HG02943 (cell line): ENCODE measurements around the gene DHRS1.

Experiments used
- ATAC-seq: cut with Tn5 transposase; IDR thresholded peaks from one replicate; pipeline ENCODE4 v1.9.1; 2021; ENCODE audit warnings: mild to moderate bottlenecking, low read depth, moderate library complexity; ENCODE audit not compliant: unreplicated experiment

The DHRS1 gene

DNA sequence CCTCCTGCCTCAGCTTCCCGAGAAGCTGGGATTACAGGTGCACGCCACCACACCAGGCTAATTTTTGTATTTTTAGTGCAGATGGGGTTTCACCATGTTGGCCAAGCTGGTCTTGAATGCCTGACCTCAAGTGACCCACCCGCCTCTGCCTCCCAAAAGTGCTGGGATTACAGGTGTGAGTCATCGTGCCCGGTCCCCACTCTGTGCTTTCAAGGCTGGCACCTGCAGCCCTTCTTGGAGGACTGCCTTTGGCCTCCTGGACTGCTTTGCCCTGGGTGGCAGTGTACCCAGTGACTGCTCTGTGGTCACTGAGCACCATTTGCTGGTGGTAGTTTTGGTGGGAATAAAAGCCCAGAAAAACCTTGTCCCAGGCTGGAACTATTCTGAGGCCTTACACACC lies 12.6 kb downstream of the DHRS1 start:
- no peak for ATAC-seq

DNA sequence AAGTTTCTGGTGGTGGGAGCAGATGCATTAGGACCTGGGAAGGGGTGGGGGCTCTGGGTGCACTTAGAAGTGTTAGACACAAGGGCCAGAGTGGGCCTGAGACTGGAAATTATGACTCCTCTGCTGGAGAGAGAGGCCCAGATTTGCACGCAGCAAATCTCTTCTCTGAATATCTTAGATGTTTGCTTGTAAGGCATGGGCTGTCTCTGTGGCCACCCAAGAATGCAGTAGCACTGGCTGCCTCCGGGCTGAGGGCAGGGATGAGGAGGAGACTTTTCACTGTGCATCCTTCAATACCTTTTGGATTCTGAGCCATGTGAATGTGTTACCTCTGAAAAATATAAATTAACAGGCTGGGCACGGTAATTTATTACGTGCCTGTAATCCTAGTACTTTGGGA lies 14.2 kb downstream of the DHRS1 start:
- no peak for ATAC-seq

DNA sequence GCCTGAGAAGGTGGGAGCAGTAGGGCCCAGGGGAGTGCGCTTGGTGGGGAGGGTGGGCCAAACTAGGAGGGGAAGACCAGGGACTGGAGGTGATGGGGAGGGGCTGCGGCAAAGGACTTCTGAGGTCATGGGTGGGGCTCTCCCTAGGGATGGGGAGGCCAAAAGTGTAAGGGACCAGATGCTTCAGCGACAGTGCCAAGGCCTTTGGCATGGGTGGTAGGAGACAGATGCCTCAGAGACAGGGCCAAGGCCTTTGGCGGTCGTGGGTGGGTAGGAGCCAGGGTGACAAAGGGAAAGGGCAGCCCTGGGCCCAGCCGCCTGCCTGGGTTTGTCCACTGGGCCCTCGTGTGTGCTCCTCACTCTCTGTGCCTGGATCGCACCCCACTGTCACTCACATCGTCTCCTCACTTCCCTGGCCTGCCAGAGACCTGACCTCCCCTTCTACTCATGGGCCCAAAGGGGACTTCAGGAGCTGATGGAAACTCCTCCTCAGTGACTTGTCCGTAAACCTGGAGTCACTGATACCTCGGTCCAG lies 15.0 kb downstream of the DHRS1 start:
- no peak for ATAC-seq

DNA sequence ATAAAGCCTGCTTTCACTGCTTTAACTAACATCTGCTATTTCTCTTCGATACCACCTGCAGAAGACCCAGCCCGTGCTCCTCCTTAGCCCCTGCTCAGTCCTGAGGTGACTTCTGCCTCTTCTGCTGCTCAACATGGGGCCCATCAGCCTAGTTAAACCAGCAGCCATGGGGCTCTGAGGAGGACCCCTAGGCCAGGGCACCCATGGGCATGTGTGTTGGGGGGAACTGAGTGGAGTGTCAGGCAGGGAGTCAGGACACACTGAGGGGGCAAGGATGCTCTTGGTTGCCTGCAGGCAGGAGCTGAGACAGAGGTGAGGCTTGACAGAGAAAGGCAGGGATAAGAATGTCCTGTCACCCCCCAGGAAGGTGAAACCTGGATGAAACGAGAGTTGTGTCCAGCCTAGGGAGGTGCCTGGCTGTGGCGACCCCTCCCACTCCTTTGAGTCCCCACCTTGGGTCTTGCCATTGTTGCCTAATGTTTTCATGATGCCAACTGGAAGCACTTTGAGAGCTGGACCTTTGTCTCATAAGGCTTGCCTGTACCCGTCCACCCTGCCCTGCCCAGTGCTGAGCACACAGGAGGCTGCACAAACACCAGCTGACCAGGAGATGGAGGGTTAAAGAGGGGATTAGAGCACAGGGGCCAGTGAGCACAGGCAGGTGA lies 15.7 kb downstream of the DHRS1 start:
- no peak for ATAC-seq

DNA sequence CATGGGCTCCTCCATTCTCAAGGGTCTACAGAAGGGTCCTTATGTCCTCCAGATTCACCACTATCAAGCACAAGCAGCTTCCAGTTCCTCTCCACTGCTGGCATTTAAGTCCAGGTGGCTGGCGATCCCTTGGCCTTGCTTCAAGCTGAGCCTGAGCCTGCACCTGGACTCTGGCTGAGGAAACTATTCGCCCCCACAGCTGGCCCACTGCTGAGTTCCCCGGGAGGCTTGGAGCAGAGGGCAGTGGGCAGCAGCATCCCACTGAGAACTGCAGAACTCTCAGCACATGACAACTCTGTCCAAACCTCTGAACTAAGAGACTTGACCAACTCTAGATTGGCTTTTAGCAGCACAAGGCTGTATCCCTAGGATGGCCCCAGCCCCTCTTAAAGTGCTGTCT lies 16.8 kb downstream of the DHRS1 start:
- ATAC-seq = no peak

DNA sequence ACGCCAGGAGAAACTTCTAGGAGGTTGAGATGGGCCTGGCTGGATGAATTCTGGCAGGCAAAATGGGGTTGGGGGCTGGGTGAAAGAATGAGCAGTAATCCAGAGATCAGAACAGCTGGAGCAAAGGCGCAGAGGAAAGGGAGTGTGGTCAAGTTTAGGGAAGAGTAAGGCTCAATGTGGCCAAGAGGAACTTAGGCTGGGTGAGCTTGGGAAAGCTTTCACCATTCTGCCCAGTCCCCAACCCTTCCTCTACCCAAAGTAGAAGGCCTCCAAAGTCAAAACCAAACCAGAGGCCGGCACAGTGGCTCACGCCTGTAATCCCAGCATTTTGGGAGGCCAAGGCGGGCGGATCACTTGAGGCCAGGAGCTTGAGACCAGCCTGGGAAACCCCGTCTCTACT lies 17.9 kb downstream of the DHRS1 start:
- no peak for ATAC-seq

DNA sequence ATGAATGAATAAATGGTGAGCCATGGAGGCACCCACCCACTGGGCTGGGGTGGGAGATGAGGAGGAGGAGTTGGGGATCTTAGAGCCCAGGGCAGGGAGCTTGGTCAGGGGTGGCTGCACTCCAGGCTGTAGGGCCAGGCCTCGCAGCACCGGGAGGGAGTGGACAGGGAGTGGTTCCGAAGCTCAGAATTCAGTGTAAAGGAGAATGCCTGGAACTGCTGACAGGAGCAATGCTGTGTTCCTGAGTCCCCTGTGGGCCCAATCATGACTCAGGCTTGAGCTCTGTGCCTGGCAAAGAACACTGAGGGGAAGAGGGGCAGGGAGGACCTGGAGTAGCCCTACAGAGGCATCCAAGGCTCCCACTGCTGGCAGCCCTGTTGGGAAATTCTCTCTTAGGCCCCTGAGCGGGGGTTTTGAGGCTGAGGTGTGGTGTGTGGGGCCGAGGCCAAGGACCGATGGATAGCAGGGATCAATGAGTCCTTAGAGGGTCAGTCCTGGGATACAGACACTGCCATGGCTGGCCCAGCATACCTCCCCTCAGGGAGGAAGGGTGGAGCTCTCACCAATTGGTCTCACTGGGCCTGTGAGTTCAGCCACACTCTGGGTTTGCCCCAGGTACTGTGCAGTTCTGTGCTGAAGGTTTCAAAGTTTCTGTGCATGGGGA lies 18.7 kb downstream of the DHRS1 start:
- no peak for ATAC-seq

DNA sequence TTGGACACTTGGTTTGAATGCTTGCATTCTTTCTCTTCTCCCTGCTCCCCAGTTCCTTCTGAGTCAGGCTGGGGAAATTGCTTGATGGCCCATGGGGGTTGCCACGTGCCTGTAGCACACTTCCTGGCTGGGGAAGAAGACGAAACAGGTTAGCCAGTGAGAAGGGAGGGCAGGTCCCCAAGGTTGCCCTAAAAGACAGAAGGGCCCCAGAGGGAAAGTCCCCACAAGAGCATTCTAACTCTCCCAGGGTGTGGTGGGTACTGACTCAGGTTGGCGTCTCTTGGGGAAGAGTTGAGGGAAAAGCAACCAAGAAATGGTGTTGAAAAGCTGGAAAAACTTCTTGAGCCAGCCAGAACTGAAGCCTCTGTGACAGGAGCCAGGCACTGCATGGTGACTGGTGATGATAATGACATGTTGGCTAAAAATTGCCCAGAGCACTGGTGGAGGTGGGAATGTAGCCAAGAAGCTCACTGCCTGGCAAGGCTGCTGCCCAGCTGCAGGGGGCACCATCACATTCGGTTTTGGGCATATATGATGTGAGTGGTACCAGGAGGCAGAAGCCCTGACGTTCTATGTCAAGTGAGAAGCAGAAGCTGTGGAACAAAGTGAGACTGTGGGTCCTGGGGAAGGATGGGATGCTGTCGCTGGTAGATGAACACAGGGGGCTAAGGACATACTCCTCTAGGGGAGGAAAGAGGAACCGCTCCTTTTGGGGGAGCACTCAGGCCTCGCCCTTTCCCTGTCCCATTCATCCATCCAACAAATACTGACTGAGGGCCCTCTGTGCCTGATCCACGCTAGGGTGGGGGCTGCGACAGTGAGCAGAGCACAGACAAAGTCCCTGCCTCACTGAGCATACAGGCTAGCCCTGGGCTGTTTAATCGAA lies 20.0 kb downstream of the DHRS1 start:
- no peak for ATAC-seq

DNA sequence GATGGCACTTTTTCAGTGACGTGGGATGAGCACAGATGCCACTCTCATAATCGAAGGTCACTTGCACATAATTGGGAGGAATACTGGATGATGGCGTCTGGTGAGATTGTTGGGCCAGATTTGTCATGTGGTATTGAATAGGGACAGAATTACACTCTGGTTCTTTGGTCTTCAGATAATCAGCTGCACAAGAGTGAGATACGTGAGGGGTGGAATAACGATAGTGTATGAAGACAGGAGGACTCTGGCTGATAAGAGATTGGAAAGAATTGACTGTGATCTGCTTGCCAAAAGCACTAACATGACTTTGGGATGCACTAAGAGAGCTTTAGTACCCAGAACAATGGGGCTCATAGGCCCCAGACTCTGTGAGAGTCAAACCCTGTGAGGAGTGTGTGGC lies 21.2 kb downstream of the DHRS1 start:
- no peak for ATAC-seq

DNA sequence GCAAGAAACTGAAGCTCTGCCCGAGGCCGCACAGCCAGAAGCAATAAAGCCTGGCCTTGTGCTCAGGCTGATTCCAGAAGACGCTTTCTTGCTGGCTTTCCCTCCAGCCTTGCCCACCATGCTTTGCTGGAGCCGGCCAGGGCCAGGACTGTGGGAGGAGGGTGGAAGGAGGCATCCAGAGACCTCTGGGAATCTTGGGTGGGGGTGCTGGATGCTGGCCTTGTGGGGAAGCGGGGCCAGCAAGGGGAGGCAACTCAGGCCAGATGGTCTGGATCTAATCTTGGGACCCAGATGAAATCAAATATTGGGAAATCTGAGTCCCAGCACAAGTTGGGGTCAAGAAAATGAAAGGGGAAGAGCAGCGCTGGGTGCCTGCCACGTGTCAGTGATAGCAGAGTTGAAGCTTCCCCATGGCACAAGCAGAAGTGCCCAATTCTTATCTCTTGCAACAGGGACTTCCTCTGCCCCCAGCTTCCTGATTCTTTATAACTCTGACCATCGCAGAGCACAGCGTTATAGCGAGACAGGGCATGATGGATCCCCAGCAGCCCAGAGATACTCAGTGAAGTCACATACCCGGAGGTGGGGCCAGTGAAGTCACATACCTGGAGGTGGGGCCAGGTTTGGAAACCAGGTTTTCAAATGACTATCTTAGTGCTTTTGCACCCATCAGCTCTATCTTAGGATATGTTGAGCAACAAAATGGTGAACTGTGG lies 21.8 kb downstream of the DHRS1 start:
- ATAC-seq = no peak

DNA sequence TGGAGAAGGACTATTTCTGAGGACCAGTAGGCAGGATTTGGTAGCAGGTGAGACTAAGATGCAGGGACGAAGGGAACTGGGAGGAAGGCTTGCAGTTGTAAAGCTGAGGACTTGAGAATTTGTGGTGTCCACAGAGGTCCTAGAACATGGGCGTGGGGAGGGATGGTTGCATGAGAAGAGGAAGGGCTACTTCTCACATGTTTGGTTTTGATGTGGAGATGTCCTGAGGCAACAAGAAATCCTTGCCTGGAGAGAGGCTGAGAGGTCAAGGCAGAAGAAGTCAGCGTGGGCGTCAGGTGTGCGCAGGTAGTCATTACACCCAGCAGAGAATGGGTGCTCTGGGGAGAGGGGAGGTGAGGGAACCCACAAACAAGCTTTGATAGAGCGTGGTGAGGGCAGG lies 22.5 kb downstream of the DHRS1 start:
- ATAC-seq = no peak

DNA sequence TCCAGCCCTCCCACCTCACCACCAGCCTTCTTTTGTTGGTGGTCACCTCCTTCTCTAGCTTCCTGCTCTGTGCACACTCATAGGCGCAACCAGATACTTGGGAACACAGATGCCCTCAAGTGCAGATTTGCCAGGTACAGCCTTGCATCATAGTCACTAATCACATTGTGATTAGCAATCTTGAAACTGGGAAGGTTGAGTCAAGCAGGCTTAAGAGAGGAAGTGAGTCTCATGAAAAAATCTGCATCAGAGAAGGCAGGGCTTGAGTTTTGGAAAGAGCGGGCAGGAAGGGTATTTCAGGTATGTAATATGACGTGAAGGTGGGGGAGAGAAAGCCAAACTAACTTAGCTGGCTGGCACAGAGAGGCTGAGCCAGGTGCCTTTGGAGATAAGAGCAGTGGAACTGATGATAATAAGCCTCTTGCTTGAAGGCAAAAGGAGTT lies 25.5 kb downstream of the DHRS1 start:
- no peak for ATAC-seq

DNA sequence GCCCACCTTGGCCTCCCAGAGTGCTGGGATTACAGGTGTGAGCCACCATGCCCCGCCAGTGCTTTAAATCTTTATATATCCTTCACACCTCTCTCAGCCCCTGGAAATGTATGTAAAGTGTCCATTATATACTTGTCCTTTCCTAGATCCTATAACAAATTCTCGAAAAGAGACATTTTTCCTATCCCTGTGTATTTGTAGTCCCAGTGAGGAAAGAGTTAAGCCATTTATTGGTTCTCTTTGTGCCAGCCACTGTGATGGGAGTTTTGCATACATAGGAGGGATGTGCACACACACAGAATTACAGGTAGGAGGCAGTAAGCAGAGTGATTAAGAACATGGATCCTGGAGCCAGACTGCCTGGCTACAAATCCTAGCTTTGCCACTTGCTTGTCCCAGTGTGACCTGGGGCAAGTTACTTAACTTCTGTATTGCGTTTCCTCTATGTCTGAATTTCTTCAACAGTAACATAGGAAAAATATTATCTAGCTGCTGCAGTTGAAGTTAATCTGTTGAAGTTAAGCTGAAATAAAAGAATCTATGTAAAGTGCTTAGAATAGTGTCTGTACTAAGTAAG lies 26.1 kb downstream of the DHRS1 start:
- ATAC-seq = no peak

DNA sequence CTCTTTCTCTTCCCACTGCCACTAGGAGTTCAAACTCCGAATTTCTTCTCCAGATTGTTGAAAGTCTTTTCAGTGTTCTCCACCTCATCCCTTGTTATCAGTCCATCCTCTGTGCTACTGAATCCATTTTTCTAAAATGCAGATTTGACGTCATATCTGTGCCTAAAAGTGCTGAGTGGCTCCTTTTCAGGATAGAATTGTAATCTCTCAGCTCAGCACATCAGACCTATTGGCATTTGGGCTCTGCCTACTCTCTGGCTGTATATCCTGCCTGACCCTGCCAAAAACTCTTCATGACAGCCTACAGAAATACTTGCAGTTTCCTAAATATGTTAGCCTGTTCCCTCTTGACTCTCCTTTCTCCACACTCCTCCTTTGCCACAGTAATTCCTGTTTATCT lies 27.1 kb downstream of the DHRS1 start:
- ATAC-seq = no peak

DNA sequence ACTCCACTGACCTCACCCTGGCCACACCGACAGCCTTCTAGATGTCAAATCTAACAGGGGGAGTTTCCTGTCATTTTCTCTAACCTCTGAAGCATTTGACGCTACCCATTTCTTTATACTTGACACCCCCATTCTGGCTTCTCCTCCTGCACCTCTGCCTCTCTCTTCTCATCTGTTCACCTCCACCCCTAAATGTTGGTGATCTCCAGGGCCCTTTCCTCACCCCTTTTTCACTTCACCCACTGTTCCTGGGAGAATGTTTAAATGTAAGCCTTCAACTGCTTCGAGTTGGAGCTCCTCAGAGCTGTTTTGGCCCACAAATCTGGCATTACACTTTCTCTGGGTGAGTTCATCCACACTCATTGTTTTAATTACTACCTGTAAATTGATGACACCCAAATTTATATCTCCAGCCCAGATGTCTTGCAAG lies 27.7 kb downstream of the DHRS1 start:
- ATAC-seq = no peak

DNA sequence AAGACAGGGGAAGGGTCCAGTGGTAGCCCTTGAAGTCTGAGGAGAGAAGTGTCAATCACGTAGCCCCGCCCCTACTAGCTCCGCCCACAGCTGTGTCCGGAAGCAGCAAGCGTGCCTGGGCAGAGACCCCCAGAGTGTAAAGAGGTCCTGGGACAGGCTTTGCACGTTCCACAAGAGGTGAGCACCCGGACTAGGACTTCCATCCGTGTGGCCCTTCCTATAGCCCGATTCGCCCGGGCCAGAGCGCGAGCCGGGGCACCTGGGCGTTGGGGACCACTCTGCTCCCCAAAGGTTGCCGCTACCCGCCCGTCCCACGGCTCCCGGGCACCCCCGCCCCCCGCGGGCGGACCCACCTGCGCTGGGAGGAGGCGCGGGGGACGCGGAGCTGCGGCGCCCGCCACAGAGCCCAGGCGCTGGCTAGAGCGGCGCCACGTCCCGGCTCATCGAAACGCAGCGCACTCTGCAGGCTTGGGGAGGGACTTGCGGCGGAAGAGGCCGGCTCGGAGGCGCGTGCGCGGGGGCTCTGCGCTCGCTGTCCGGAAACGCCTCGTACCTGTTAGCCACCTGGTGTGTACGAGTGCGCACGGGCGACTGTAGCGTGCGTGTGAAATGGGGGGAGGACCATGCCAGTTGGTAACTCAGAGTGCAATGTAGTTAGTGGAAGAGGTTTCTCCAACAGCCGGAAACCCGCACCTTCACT lies 28.3 kb downstream of the DHRS1 start, which contains the start of gene RABGGTA:
TSS of gene RABGGTA (minus strand) at position 464 of the 700 bp plus-strand sequence. CDS start 482 bp downstream, outside the sequence.
- ATAC-seq = peak; percentile 75

DNA sequence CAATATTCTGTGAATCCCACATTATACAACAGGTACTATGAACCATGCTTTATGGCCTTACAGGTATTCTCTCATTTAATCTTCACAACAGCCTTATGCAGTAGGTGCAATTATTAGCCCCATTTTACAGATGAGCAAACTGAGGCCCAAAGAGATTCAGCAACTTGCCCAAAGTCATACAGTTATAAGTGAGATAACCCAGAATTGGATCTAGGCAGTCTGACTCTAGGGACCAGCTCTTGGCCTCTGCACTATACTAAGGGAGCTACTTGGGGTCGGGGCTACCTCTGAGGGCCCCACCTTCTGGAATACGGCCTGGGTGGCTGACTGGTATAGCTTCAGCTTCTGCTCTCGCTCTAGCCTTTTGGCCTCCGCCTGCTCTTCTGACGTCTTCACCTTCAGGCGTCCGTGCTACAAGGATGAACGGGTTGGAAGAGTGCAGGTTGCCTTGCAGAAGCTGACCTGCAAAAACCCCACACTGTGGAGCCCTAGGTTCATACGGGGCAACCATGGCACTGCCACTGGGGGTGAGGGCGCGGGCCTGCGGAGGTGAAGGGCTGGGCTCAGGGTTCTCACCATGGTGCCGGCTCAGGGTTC lies 28.9 kb downstream of the DHRS1 start:
- no peak for ATAC-seq

DNA sequence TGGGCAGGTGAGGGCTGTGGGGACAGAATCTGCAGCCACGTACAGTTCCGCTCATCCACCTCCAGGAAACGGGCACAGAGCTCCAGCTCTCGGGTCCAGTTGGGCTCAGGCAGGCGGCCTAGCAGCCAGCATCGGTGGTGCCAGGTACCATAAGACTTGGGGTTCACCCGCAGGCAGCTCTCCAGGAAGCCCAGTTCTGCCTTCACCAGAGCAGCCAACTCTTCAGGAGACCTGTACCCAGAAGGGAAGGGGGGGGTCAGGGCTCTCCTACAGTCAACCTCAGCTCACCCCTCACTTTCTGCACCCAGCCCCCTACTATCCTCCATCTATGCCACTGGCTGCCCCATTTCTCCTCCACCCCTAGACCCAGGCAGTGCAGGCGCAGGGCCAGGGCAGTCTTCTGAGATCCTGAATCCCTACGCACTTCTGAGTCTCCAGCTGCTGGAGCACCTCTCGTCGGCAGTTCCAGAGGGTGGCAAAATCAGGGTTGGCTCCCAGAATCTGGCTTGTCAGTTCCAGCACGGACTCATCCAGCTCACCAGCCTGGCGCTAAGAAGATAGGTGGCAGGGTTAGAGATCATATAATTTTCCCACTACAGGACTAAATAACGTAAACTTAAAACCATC lies 29.6 kb downstream of the DHRS1 start:
- no peak for ATAC-seq

DNA sequence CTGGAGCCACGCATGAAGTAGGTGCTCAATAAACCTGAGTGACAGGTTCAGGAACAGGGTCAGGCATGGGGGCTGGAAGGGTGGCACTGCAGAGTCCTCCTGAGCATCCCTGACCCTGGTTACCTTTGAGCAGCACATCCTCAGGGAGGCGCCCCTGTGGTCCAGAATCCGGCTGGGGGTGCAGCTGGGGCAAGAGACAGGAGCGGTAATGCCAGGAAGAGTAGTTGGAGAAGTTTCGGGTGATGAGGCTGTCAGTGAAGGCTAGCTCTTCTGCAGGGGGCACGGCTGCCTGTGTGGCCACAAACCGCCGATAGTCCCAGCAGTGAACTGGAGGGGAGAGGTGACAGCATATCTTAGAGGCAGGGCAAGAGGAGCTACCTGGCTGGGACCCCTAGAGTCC lies 30.2 kb downstream of the DHRS1 start:
- no peak for ATAC-seq
